GM18873 (cell line): ENCODE results near the gene USP19.
A peak's percentile ranks its signal among the peaks of the same experiment; 100 is the strongest.

Experiments used
- ATAC-seq: cut with Tn5 transposase; IDR thresholded peaks from one replicate; pipeline ENCODE4 v1.9.1; 2021; ENCODE audit warnings: mild to moderate bottlenecking, moderate library complexity, moderate number of reproducible peaks; ENCODE audit not compliant: unreplicated experiment, low FRiP score

USP19 gene

DNA sequence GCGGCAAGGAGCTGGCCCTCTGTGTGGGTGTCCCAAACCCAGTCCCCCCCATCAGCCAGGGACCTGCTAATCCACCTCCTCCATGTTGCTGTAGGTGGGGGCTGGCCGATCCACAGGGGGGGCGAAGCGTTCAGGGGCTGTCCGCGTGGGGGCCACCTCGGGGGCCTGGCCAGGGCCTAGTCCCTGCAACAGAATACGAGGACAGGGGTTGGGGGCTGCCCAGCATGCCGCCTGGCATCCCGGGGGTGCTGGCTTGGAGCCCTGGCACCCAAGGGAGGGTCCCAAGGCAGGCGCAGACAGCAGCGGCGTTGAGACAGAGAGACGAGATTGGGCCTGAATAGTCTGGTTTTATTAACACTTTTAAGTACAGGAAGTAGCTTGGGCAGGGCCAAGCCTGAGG is 12.3 kb downstream of the USP19 start:
- no peak for ATAC-seq

- peak; percentile 74 for ATAC-seq
Observed at GRCh38 chr3:49104427-49105291, 16.0 kb downstream of the USP19 start, which contains the start of gene QARS1. Gene QARS1, minus strand, starts transcription at chr3:49104757. Its CDS starts 24 bp downstream, at chr3:49104733.

DNA sequence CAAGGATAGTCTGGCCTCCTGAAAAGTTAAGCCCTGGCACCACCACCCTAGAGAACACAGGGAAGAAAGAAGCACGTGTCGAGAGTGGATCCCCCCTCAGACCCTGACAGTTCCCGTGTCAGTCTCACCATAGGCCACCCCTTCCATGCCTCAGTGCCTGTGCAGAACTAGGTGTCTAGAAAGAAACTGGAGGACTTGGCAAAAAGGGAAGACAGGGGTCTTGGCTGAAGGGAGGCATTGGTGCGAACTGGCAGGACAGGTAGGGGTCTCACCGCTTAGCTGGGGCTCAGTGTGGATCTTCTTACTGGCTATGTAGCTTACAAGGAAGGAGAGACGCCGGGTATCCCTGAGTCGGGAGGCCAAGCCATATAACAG is 16.6 kb downstream of the USP19 start:
- no peak for ATAC-seq

- ATAC-seq = no peak
Observed at GRCh38 chr3:49100046-49100615, 20.5 kb downstream of the USP19 start.

GRCh38 chr3:49098910-49099630 is 21.6 kb downstream of the USP19 start:
- ATAC-seq = no peak

DNA sequence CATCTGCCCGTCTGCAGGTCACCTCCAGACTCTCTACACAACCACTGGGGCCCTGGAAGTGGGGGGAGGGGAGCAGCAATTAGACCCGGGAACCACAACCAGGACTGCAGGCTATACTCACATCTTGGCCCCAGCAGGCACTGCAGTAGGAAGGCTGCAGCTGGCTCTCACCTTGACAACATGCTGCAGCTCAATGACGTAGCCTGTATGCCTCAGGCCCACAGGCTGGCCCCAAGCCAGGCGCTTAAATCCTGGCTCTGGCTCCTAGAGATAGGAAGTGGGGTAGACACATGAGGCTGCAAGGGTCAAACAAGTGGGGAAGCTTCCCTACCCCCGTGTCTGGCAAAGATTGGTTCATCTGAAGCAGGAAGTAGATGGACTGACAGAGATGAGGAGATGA is 22.2 kb downstream of the USP19 start:
- ATAC-seq = no peak

- ATAC-seq = peak; percentile 69
Observed at GRCh38 chr3:49093853-49094767, 26.5 kb downstream of the USP19 start, which contains the start of gene QRICH1. Gene QRICH1, minus strand, starts transcription at chr3:49094071. Its CDS starts 17,054 bp downstream, at chr3:49077017.

- peak; percentile 24 for ATAC-seq
Observed at GRCh38 chr3:49092938-49093852, 27.4 kb downstream of the USP19 start.

DNA sequence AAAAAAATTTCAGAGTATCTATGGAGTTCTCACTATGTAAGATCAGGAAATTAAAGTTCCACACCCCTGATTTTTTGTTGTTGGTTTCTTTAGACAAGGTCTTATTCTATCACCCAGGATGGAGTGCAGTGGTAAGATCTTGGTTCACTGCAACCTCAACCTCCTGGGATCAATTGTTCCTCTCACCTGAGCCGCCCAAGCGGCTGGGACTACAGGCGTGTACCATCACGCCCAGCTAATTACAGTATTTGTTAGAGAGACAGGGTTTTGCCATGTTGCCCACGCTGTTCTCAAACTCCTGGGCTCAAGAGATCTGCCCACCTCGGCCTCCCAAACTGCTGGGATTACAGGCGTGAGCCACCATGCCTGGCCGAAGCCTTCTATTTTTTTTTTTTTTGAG is 39.2 kb downstream of the USP19 start:
- no peak for ATAC-seq

- ATAC-seq = no peak
Observed at GRCh38 chr3:49079270-49079669, 41.4 kb downstream of the USP19 start.

- no peak for ATAC-seq
Observed at GRCh38 chr3:49076646-49077045, 44.0 kb downstream of the USP19 start.

- no peak for ATAC-seq
Observed at GRCh38 chr3:49076116-49076515, 44.5 kb downstream of the USP19 start.
